Putamen (tissue), 1 donor: Measurements from ENCODE around the gene RPSA.
"Not testable (repeated sequence)": the region's sequence is repeated elsewhere in the genome, so short reads cannot be mapped to it uniquely, and the experiment has no call there.

Experiments
- DNase-seq: peaks from one replicate; pipeline ENCODE4 v3.0.0-alpha.2; 2016; ENCODE audit warnings: low spot score

The RPSA gene

DNA sequence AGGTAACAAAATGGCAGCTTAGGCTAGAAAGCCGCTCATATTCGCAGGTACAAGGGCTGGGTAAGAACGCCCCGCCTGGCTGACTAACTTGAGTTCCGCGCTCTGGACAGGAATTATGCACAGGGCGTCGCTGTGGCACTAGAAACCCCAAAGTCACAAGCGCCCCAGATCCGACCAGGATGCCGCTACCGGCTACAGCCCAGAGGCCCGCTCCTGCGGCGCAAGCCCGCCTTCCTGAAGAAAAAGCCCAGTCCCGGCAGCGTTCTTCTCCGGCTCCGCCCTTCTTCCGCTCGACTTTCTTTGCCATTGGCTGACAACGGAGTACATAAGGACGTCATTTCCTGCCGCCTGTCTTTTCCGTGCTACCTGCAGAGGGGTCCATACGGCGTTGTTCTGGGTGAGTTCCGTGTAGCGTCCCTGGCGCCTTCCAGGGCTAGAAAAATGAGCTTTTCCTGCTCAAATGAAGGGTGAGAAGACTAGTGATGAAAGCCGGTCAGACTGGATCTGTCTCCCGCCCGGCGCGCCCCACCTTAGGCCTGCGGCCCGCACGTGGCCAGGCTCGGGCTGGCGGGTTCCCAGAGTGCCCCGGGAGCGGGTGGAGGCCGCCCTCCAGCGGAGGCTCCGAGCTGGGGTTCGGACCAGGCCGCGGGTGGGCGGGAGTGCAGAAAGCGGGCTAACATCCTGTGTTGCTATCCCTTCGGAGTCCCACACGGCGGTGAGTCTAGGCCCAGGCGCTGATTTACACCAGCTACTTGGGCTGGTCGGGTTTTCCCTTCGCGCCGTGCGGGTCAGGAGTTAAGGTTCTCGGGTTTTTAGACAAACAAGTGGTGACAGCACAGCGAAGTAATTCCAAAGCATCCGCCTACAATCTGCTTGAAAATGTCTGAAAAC lies at the start of gene RPSA:
TSS of gene RPSA (plus strand) at position 353 of the 891 bp plus-strand sequence. CDS start 934 bp downstream, outside the sequence.
- DNase-seq, result peak; percentile 96

DNA sequence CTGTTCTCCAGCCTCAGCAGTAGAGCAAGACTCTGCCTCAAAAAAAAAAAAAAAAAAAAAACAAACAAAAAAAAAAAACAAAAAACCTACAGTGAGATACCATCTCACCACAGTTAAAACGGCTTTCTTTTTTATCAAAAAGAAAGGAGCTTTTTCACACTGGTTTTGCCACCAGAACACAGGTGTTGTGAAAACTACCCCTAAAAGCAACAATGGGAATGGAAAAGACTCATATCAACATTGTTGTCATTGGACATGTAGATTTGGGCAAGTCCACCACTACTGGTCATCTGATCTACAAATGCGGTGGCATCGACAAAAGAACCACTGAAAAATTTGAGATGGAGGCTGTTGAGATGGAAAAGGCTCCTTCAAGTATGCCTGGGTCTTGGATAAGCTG lies 48.2 kb upstream of the RPSA start:
- no peak for DNase-seq

DNA sequence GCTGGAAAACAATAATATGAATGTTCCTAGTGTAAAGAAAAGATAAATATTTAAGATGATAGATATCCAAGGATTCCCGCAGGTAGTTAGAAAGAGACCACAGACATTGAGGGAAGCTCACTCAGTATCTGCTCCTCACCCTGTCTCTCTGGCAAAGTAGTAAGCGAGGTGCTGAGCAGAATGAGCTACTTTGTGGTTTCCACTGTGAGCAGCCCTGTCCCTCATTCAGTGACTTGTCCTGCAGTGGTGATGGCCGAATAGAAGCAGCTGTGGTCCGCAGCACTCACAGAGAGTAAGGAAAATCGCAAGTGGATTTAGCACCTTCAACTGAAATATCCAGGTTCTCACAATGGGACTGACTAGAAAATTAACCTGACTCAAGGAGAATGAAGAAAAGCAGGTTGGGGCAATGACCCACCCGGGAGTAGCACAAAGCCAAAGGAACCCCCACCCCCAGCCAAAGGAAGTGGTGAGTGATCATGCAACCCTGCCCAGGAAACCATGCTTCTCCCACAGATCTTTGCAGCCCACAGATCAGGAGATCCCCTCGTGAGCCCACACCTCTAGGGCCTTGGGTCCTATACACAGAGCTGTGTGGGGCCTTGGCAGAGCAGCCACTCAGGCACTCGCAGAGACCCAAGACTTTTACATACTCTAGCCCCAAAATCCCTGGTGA lies 45.1 kb upstream of the RPSA start:
- no peak for DNase-seq

DNA sequence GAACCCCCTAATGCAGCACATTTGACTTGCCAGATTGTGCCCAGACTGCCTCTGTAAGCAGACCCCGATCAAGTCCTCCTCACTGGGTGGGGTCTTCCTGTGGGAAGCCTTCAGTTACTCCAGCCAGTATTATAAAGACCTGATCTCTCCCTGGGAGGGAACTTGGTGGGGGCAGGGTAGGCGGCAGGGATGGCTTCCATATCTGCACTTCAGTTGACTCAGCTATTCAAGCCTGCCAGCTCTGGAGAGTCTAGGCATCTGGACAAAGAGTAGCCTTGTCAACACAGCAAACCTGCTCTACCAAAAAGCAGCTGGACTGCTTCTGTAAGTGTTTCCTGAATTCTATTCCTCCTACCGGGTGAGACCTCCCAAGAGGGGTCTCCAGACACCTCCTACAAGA lies 44.3 kb upstream of the RPSA start:
- DNase-seq, result no peak

DNA sequence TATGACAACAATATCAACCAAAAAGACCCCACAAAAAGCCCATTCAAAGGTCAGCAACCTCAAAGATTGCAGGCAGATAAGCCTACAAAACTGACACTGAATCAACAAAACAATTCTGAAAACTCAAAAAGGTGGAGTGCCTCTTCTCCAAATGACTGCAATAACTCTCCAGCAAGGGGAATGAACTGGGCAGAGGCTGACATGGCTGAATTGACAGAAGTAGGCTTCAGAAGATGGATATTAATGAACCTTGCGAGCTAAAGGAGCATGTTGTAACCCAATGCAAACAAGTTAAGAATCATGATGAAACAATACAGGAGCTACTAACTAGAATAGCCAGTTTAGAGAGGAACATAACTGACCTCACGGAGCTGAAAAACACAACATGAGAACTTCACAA lies 43.7 kb upstream of the RPSA start:
- DNase-seq, result no peak

DNA sequence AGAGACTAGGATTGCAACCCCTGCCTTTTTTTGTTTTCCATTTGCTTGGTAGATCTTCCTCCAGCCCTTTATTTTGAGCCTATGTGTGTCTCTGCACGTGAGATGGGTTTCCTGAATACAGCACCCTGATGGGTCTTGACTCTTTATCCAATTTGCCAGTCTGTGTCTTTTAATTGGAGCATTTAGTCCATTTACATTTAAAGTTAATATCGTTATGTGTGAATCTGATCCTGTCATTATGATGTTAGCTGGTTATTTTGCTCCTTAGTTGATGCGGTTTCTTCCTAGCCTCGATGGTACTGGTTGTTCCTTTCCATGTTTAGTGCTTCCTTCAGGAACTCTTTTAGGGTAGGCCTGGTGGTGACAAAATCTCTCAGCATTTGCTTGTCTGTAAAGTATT lies 36.1 kb upstream of the RPSA start:
- not testable (repeated sequence) for DNase-seq

DNA sequence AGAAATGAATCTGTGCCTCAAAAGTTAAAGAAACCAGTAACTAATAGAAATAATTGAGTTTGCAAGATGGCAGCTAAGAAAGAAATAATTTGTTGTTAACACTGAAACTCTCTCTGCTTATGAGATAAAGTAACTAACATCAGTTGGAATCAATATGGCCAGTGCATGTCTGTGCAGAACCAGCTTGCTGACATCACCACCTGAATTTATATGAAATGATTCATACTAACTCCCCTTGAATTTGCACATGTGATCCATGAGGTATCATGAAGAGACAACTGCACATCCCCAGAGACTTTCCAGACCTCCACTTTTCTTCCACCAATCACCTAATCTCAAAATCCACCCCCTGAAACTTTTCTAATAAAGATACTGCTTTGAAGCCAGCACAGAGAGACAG lies 33.7 kb upstream of the RPSA start:
- DNase-seq, result no peak

DNA sequence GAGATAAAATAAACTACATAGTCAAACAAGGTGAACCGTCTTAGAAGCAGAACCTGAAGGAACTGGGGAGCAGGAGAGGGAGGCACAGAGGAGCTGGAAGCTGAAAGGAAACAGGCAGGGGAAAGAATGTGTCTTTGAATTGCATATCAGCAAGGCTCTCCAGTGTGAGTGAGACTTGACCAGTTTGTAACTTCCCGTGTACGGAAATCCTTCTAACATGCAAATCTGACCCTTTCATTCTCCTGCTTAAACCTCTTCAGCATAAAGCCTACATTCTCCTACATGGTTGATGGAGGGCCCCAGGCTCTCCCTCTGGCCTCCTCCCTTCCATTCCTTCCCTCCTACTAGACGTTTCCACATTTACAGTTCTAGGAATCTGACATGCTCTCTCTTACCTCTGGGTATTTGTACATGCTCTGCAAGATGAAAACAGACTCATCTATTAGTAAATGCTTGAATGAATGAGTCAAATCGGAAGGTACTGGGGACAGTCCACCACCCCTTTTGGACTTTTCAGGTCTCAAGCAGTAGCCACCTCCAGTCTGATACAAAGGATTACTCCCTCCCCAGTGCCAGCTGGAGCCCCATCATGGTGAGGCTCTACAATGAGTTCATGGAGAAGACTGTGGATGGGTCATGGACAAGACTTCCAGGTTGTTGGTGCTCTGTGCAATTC lies 29.4 kb upstream of the RPSA start:
- no peak for DNase-seq

DNA sequence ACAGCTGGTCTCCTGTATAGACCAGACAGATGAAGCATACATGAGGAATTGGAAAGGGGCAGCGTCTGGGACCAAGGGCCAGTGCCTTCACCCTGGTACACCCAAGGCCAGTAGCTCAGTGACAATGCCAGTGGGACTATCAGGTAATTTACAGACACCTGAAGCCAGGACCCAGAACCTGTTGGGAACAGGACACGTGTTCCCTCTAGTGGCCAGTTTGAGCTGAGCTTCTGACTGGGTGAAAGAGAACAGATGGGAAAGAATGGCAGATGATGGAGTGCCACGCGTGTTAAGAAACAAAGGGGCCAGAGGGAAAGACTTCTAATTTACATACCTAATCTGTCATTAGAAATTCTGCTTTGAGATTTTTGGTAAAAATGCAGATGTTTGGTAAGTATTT lies 28.4 kb upstream of the RPSA start:
- peak; percentile 16 for DNase-seq

DNA sequence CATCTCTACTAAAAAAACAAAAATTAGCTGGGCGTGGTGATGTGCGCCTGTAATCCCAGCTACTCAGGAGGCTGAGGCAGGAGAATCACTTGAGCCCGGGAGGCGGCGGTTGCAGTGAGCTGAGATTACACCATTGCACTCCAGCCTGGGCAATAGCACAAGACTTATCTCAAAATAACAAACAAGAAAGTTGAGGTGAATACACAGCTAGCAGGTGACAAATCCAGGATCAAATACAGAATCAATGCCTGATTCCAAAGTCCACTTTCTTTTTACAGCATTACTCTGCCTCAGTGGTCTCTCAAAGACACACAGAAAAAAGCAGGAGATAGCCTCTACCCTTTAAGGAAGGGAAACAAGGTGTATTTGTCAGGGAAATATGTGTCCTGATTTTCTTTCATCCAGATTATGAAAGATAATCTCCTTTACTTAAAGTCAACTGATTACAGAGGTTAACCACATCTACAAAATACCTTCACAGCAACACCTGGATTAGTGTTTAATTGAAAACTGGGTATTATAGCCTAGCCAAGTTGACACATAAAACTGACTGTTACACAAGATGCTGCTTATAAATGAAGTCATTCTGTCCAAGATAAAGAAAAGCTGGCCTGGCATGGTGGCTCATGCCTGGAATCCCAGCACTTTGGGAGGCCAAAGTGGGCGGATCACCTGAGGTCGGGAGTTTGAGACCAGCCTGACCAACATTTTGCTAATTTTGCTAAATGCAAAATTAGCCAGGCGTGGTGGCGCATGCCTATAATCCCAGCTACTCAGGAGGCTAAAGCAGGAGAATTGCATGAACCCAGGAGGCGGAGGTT lies 27.4 kb upstream of the RPSA start:
- no peak for DNase-seq

DNA sequence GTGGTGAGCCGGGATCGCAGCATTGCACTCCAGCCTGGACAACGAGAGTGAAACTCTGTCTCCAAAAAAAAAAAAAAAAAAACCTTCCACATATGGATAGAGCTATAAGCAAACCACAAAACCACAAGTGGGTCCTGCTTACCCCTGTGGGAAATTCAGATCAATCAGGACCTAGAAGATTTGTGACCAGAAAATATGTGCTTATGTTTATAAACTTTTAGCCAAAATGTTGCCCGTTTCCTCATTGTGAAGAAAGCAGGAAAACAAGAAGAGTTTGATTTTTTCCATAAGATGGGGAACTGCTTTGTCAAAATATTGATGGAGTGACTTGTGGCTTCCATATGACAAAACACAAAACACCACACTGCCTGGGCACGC lies 26.8 kb upstream of the RPSA start:
- no peak for DNase-seq

DNA sequence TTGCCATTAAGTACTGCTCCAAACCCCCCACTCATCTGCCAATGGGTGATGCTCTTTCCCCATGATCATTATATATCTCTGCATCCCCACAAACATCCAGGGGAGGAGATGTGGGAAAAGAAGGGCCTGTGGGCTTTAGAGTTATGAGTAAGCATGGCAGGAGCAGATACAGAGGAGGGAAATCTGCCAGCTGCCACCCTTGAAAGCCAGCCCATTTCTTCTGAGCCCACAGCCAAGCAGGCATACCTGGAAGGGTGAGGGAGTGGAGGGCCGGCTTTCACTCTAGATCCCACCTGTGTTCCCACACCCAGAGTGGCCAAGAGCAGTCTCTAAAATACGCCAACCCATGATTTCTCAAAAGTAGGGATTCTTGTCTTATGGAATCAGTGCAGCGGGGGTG lies 25.1 kb upstream of the RPSA start:
- no peak for DNase-seq

DNA sequence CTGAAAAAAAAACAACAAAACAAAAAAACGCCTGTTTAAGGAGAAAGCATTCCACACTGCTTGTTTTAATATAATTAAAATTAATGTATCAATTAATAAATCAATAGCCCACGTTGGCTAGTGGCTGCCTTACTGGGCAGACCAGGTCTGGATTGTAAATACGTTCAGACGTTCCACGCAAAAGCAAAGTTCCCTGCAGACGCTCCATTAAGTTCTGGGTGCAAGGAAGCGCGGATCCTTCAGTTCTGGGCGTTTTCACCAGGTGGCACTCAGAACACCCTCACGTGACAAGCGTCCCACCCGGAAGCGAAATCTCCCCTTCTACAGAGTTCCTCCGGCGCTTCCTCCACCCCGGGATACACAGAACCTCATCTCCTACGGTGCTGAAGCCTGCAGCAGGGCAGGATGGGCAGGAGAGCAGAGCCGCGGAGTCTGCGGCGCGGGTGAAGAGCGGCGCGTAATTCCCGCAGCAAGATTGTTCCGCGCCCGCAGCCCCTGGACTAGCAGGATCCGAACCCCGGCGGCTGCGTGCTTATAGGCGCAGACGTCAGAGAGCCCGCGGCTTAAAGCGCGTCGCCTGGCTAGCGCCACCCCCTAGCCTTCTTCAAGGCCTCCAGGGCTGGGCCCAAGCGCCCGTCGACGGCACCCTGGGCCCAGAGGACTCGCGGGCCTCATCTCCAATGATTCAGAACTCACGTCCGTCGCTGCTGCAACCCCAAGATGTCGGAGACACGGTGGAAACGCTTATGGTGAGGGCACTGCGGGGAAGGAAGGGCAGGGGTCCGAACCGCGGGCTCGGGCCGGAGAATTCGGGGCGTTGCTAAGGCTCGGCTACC lies 23.3 kb upstream of the RPSA start, which contains the start of gene SLC25A38:
TSS of gene SLC25A38 (plus strand) at position 326 of the 836 bp plus-strand sequence. CDS start at position 681, 355 bp downstream.
- peak; percentile 87 for DNase-seq

DNA sequence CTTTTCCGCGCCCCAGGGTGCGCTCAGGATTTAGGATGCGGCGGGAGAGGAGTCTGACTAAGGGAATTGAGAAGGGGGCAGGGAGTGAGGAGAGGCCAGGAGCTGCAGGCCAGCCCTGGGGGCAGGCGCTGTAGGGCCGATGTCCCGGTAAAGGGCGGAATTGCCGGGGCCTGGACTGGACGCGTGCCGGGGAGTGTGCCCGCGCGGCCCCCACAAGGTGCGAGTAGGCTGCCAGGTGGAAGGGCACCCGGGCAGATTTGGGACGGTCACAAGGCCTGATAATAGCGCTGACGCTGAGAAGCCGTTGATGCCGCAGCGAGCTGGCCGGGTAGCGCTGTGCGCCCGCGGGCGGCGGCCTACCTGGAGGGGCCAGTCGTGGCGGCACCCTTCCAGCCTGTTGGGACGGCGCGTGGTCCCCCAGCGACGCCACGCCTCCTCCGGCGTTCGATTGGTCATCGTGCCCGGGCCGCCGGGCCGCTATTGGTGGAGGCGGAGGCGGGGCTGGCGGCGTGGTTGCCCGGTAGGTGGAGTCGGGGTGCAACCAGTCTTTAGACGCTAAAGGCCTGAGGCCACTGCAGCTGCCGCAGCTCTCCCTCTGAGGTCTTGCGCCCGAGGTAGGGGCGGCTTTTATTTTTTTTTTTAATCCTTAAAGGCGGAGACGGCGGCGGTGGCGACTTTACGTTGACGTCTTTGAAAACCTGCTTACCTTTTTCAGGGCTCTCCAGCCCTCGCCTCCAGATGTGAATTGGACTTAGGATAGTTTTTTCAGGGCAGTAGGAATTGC lies 22.4 kb upstream of the RPSA start:
- peak; percentile 93 for DNase-seq

DNA sequence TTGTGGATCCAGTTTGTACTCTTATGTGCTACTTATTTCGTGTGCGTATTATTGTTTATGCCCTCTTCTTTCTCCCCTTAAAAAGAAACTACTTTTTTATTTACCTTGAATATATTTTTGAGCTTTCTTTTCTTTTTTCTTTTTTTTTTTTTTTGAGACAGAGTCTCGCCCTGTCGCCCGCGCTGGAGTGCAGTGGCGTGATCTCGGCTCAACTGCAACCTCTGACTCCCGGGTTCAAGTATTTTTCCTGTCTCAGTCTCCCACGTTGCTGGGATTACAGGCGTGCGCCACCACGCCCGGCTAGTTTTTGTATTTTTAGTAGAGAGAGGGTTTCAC lies 21.9 kb upstream of the RPSA start:
- no peak for DNase-seq

DNA sequence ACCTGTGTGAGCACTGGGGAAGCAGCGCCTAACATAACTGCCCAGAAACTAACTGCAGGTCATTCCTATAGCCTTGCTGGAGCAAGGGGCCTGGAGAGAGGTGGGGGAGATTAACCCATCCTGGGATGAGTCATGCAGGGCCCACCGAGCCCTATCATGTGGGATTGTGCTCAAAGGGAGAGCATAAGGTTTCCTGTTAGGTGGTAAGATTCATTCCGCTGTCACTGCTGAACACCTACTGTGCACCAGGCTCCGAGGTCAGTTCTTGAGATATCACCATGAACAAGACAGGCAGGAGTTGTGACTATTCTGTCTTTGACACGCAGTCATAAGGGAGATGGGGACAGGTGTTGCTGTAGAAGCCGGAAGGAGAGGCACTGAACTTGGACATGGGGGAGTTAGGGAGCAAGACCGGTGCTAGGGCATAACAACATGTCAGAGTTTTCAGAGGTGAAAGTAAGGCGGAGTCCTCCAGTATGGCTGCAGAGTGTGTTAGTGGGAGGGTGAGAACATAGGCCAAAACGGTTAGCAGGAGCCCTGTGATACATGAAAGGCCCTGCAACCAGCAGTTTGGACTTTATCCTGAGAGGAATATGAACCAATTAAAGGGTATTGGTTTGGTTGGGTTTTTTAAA lies 20.9 kb upstream of the RPSA start:
- DNase-seq, result no peak

DNA sequence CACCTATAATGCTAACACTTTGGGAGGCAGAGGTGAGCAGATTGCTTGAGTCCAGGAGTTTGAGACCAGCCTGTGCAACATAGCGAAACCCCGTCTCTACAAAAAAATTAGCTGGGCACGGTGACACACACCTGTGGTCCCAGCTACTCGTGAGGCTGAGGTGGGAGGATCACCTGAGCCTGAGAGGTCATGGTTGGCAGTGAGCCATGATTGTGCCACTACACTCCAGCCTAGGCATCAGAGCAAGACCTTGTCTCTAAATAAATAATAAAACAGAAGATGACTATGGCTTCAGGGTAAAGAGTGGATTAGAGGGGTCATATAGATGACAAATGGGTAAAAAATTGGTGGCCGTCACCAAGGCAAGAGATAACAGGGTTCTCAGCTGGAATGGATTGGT lies 20.2 kb upstream of the RPSA start:
- no peak for DNase-seq

DNA sequence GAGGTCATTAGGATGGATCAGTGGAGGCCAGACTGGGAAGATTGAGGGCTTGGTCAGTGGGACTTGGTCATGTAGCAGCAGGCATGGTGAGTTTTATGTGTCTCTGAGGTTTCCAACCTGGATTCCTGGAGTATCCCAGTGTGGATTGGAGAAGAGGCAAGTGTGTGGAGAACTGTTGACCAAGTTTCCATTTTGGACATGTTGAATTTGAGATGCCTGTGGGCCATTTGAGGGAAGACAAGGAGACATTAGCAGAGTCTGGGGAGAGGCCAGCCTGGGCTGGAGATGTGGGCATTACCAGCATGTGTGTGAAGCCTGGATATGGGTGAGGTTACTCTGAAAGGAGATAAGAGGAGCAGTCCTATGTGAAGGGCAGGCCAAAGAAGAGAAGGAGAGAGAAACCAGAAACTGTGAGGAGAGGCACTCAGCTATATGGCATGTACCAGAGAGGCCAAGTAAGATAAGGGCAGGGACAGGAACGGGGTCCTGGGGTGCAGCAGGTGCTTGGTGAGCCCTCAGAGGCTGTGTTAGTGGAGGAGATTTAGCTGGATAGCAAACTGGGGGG lies 19.0 kb upstream of the RPSA start:
- DNase-seq, result no peak

DNA sequence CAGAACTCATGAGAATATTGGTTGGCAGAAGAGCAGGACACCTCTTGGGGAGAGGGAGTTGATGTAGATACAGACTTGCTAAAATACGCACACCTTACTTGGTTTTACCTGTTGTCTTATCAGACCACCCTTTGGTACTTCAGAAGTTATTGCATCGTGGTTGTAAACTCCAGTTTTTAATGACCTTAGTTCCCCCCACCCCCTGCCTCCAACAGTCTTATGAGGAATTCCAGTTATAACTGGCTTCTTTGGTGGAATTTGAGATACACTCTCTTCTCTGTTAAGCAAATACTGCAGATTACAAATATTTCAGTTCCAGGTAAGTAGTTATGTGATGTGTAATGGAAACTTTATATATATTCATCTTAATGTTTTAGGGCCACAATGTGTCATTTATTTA lies 18.4 kb upstream of the RPSA start:
- DNase-seq, result no peak
